ENCODE measurements around the gene SPEG.

The SPEG gene

GRCh38 chr2:219452361-219453317 lies 18.0 kb downstream of the SPEG start:
- TF ChIP-seq REST (IDR thresholded peaks at IDR 0.05; ENCODE audit: low read depth) (no peak), FOXM1 (IDR thresholded peaks at IDR 0.05; ENCODE audit: borderline replicate concordance, low read depth) (no peak), ZBTB7A (IDR thresholded peaks at IDR 0.05; ENCODE audit: low read depth) (peak; percentile 52; the same call in 1 of the 2 replicates), TEAD4 (IDR thresholded peaks at IDR 0.05) (peak; percentile 35; the same call in 1 of the 2 replicates), NFIC (IDR thresholded peaks at IDR 0.05) (peak; percentile 89), EP300 (IDR thresholded peaks at IDR 0.05; ENCODE audit: borderline replicate concordance) (peak; percentile 67; the same call in 1 of the 2 replicates), TCF12 (IDR thresholded peaks at IDR 0.05; ENCODE audit: low read depth) (peak; percentile 48), YY1 (IDR thresholded peaks at IDR 0.05; ENCODE audit: low read depth) (peak; percentile 27; the same call in 1 of the 2 replicates)
- TF ChIP-seq, protein P1, sequence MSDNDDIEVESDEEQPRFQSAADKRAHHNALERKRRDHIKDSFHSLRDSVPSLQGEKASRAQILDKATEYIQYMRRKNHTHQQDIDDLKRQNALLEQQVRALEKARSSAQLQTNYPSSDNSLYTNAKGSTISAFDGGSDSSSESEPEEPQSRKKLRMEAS (IDR thresholded peaks at IDR 0.05): peak; percentile 65

GRCh38 chr2:219453671-219454590 lies 19.3 kb downstream of the SPEG start:
- TF ChIP-seq ZBTB7A (IDR thresholded peaks at IDR 0.05; ENCODE audit: low read depth): no peak
- no peak for TF ChIP-seq USF1 (IDR thresholded peaks at IDR 0.05)
- no peak for TF ChIP-seq REST (IDR thresholded peaks at IDR 0.05; ENCODE audit: low read depth)
- TF ChIP-seq, protein P1 (IDR thresholded peaks at IDR 0.05): no peak
- TF ChIP-seq RAD21 (IDR thresholded peaks at IDR 0.05; ENCODE audit: low read depth): no peak
- no peak for TF ChIP-seq YY1 (IDR thresholded peaks at IDR 0.05; ENCODE audit: low read depth)
- no peak for TF ChIP-seq CEBPB (IDR thresholded peaks at IDR 0.05)

DNA sequence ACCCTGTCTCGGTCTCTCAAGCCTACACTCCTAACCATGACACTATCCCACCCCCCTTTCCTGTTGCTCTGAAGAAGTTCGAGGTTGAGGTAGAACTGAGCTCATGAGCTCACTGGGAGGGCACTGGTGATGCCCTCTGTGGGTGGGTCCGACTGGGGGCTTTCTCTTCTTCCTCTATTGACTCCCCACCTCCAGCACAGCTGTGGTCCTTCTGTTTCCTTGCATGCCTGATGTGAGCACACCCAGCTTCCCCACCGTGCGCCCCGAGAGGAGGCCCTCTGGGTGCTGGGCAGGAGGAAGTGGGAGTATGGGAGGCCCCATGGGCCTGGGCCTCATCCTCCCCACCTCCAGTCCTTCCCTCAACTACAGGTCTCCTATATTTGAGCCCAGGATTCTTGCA lies 20.9 kb downstream of the SPEG start:
- TF ChIP-seq USF1 (IDR thresholded peaks at IDR 0.05) (no peak), TEAD4 (IDR thresholded peaks at IDR 0.05) (no peak), YY1 (IDR thresholded peaks at IDR 0.05; ENCODE audit: low read depth) (no peak), CEBPB (IDR thresholded peaks at IDR 0.05) (no peak), ZBTB7A (IDR thresholded peaks at IDR 0.05; ENCODE audit: low read depth) (no peak), FOXM1 (IDR thresholded peaks at IDR 0.05; ENCODE audit: borderline replicate concordance, low read depth) (no peak)
- TF ChIP-seq, protein P1 (IDR thresholded peaks at IDR 0.05): no peak

DNA sequence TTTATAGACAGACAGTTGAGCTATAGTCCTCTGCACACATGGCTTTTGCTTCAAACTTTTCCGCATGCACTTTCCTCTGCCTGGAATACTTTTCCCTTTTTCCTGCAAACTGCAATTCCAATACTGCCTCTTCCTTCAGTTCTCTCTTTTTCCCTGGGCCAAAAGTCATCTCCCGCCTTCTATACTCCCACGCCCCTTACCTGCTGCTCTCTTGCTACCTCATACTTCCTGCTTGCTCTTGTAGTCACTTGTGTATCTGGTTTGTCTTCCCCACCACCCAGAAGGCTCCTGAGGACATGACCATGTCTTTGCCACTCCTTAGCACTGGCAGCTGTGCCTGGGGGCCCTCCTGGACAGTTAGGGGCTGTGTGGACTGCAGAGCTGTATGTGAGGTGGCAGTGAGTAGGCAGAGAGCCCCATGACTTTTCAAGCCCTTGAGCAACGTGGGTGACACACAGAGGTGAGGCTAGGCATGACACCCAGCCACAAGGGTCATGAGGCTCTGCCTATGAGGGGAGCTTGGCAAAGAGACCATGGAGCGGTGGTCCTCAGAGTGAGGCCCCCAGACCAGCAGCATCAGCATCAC lies 23.2 kb downstream of the SPEG start:
- peak; percentile 32; the same call in 1 of the 2 replicates for TF ChIP-seq RAD21 (IDR thresholded peaks at IDR 0.05; ENCODE audit: low read depth)
- TF ChIP-seq NFIC (IDR thresholded peaks at IDR 0.05): no peak
- no peak for TF ChIP-seq REST (IDR thresholded peaks at IDR 0.05; ENCODE audit: low read depth)
- no peak for TF ChIP-seq EP300 (IDR thresholded peaks at IDR 0.05; ENCODE audit: borderline replicate concordance)
